WI38 (cell line): ENCODE results near the gene BCL2L14.
"Not testable (repeated sequence)": the region's sequence is repeated elsewhere in the genome, so short reads cannot be mapped to it uniquely, and the experiment has no call there.

Experiments
- H3K4me3 ChIP-seq: 2 replicates; pipeline ENCODE4 v1.5.1; 2011; ENCODE audit warnings: low read depth, mild to moderate bottlenecking, control low read depth, low read length
- CTCF ChIP-seq: IDR thresholded peaks from 2 replicates; pipeline ENCODE4 v1.5.1; 2012; ENCODE audit warnings: low read depth, mild to moderate bottlenecking, control low read depth, low read length

BCL2L14 gene

DNA sequence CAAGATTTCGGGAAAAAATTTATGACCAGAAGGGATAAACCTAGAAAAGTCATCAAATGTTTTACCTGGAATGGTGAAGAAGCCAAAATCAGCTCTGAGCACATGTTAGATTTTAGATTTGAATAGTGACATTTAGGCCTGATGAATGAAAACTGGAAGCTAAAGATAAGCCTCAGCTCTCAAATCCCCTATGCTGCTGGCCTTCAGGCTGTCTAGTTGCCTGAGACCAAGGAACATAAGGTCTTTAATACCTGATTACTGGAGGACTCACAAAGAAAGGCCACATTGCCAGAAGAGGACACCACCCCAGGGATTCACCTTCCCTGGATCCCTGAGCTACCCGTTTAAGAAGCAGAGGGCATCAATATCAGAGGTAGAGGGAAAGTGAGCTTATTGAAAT, 56.6 kb downstream of the BCL2L14 start:
- no peak for TF ChIP-seq CTCF
- H3K4me3 ChIP-seq = no peak overlapping the region

DNA sequence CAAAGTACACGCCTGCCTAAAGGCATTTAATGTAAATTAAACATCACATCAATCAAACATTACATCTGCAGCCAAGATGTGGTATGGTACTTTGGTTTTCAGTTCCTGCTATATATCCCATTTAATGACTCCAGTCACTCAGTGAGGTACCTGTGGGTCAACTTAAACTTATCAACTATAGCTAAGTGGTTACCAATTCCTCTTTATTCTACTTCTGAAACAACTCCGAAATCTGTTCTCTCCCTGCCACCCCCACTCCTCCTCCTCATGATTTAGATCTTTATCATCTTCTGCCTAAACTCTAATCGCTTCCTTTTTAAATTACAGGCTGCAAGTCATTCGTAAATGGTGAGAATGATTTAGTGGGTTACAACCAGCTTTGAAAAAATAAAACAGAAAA, 57.9 kb downstream of the BCL2L14 start:
- no peak for TF ChIP-seq CTCF
- no peak overlapping the region for H3K4me3 ChIP-seq

DNA sequence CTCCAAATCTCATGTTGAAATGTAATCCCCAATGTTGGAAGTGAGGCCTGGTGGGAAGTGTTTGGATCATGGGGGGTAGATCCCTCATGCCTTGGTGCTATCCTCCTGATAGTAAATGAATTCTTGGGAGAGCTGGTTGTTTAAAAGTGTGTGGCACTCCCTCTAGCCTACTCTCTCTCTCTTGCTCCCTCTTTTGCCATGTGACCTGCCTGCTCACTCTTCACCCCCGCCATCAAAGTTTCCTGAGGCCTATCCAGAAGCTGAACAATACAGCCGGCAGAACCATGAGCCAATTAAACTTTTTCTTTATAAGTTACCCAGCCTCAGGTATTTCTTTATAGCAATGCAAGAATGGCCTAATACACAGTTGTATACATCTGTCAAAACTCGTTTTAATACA, 62.5 kb downstream of the BCL2L14 start:
- TF ChIP-seq CTCF = no peak
- H3K4me3 ChIP-seq = no peak overlapping the region

DNA sequence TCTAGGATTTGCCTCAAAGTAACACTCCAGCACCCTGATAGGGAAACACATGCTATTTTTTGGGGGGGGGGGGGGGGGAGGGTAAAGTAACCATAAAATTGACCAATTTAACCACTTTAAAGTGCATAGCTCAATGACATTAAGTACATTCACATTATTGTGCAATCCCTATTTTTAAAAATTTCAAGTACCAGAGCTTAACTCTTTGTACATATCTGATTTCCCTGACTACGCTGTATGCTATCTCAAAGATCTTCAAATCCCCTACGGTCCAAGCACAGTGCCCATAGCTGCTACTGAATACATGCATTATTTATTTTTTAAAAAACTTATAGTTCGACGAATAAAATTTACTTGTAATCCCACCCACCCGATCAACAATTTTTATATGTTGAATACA, 63.0 kb downstream of the BCL2L14 start:
- no peak overlapping the region for H3K4me3 ChIP-seq
- TF ChIP-seq CTCF = no peak

GRCh38 chr12:12138203-12139154, 67.7 kb downstream of the BCL2L14 start:
- TF ChIP-seq CTCF = no peak
- H3K4me3 ChIP-seq = no peak overlapping the region

DNA sequence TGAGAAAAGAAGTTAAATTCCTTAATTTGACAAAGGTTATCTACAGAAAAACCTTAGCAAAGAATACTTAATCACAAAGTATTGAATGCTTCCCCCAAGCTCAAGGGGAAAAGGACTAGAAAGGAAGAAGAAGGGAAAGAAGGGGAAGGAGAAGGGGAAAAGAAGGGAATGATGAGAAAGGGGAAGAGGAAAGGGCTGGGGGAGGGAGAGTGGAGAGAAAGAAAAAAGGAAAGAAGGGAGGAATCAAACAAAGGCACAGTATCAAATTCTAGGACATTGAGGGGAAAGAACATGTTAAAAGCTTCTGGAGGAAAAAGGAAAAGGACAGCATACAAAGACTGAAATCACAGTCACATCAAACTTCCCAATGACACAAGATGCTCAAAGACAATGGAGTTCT, 70.3 kb downstream of the BCL2L14 start:
- H3K4me3 ChIP-seq = no peak overlapping the region
- no peak for TF ChIP-seq CTCF

DNA sequence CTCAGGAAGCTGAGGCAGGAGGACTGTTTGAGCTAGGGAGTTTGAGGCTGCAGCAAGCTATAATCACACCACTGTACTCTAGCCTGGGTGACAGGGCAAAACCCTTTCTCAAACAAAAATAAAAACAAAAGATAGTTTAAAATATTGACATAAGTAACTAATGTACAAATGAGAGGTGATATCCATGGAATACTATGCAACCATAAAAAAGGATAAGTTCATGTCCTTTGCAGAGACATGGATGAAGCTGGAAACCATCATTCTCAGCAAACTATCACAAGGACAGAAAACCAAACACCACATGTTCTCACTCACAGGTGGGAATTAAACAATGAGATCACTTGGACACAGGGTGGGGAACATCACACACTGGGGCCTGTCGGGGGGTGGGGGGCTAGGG, 73.8 kb downstream of the BCL2L14 start:
- H3K4me3 ChIP-seq = not testable (repeated sequence)

DNA sequence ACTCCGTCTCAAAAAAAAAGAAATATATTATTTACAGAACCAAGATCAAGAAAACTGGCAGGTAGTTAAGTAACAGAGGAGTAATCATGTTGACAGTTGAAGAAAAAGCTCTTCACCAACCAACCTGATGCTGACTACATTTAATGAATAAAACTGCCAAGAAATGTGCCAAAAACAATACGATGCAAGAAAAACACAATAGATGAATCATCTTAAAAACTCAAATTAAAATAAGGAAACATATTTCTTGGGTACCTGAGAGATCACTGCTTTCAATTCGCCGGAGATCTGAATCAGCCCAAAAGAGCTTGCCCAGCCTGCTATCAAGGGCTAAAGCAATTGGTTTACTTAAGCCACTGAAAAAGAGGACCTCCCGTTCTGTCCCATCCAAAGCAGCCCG, 76.4 kb downstream of the BCL2L14 start:
- no peak overlapping the region for H3K4me3 ChIP-seq

More for the DNA sequence above, 76.4 kb downstream of the BCL2L14 start:
- TF ChIP-seq CTCF = no peak
